DOHH2 (cell line): Measurements from ENCODE around the gene SCD5.

Experiments used
- H3F3A ChIP-seq: fragments of 200-600 bp; sonication (generic), shearing (Covaris generic); 2 replicates; pipeline ENCODE4 v1.6.0; 2016; ENCODE audit warnings: antibody characterized with exemption, mild to moderate bottlenecking; ENCODE audit not compliant: control insufficient read depth, insufficient read depth
- H3K27ac ChIP-seq: fragments of 200-600 bp; sonication (generic); 2 replicates; pipeline ENCODE4 v1.5.1; 2014; ENCODE audit warnings: low read depth, mild to moderate bottlenecking, low read length, moderate library complexity
- H3K27me3 ChIP-seq: fragments of 200-600 bp; sonication (generic); 2 replicates; pipeline ENCODE4 v1.6.1; 2014; ENCODE audit warnings: mild to moderate bottlenecking, low read length, mixed read lengths; ENCODE audit not compliant: control insufficient read depth
- H3K36me3 ChIP-seq: fragments of 200-600 bp; sonication (generic); 2 replicates; pipeline ENCODE4 v1.6.1; 2014; ENCODE audit warnings: mild to moderate bottlenecking, low read length, moderate library complexity, mixed read lengths; ENCODE audit not compliant: control insufficient read depth
- H3K4me1 ChIP-seq: fragments of 200-600 bp; sonication (generic); 2 replicates; pipeline ENCODE4 v1.6.1; 2014; ENCODE audit warnings: mild to moderate bottlenecking, low read length, mixed read lengths; ENCODE audit not compliant: control insufficient read depth
- H3K4me2 ChIP-seq: fragments of 200-600 bp; sonication (generic); 2 replicates; pipeline ENCODE4 v1.6.0; 2014; ENCODE audit warnings: mild to moderate bottlenecking, low read length, moderate library complexity
- H3K4me3 ChIP-seq: fragments of 200-600 bp; sonication (generic); 2 replicates; pipeline ENCODE4 v1.5.1; 2014; ENCODE audit warnings: mild to moderate bottlenecking, low read length, mixed read lengths
- H3K79me2 ChIP-seq: fragments of 200-600 bp; sonication (generic); 2 replicates; pipeline ENCODE4 v1.6.1; 2014; ENCODE audit warnings: mild to moderate bottlenecking, low read length, mixed read lengths; ENCODE audit not compliant: control insufficient read depth
- H3K9me2 ChIP-seq: fragments of 200-600 bp; sonication (generic); replicated peaks from 2 replicates; pipeline ENCODE4 v1.6.1; 2014; ENCODE audit warnings: mild to moderate bottlenecking, low read length, mixed read lengths; ENCODE audit not compliant: control insufficient read depth
- H3K9me3 ChIP-seq: fragments of 200-600 bp; sonication (generic); 2 replicates; pipeline ENCODE4 v1.6.1; 2014; ENCODE audit warnings: antibody characterized with exemption, low read length, mixed read lengths; ENCODE audit not compliant: control insufficient read depth, insufficient read depth
- H4K20me1 ChIP-seq: fragments of 200-600 bp; sonication (generic); 2 replicates; pipeline ENCODE4 v1.6.0; 2014; ENCODE audit warnings: low read depth, mild to moderate bottlenecking, antibody characterized with exemption, low read length, moderate library complexity; ENCODE audit not compliant: control insufficient read depth, insufficient read depth
- CTCF ChIP-seq: fragments of 200-600 bp; sonication (generic); IDR thresholded peaks from one replicate; pipeline ENCODE4 v1.5.1; 2014; ENCODE audit warnings: antibody characterized with exemption, mild to moderate bottlenecking, low read depth, low read length; ENCODE audit not compliant: poor library complexity, severe bottlenecking
- EZH2phosphoT487 ChIP-seq: fragments of 200-600 bp; sonication (generic); IDR thresholded peaks from 2 replicates; pipeline ENCODE4 v1.6.1; 2017; ENCODE audit warnings: borderline replicate concordance, mild to moderate bottlenecking, antibody characterized with exemption, low read length, moderate library complexity, mixed read lengths

Gene SCD5

DNA sequence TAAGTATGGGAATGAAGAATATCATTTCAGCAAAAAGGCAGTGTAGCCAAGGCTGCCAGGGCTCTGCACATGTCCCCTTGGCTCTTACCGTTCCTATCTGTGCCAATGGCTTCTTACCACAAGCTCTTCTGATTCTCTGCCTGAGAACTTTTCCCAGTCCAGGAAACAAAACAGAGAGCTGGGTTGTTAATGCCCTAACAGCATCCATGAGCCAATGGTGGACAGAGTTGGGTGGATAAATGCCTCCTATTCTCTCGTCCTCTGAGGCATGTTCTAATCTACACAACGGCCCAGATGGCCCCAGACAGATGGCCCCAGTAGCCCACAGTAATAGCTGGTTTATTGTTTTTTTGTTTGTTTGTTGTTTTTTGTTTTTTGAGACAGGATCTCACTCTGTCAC, 28.0 kb downstream of the SCD5 start:
- no peak overlapping the region for H3K4me2 ChIP-seq
- no peak overlapping the region for H3K27ac ChIP-seq
- no peak for TF ChIP-seq CTCF
- no peak for TF ChIP-seq EZH2phosphoT487
- H3F3A ChIP-seq = no peaks in the 10 kb centered on the region
- H3K9me2 ChIP-seq = no peaks in the 10 kb centered on the region
- H3K4me1 ChIP-seq = no peaks in the 10 kb centered on the region
- no peak overlapping the region for H3K4me3 ChIP-seq
- H3K79me2 ChIP-seq = peaks cover 6% of the 10 kb centered on the region; the same call in 1 of the 2 replicates
- H3K27me3 ChIP-seq = no peaks in the 10 kb centered on the region
- H3K36me3 ChIP-seq = no peaks in the 10 kb centered on the region
- H4K20me1 ChIP-seq = no peaks in the 10 kb centered on the region
- peaks cover 15% of the 10 kb centered on the region; the same call in 1 of the 2 replicates for H3K9me3 ChIP-seq

- no peaks in the 10 kb centered on the region for H3F3A ChIP-seq
- TF ChIP-seq EZH2phosphoT487 = no peak
- no peak for TF ChIP-seq CTCF
These were observed 33.5 kb downstream of the SCD5 start for GRCh38 chr4:82765134-82765533.

DNA sequence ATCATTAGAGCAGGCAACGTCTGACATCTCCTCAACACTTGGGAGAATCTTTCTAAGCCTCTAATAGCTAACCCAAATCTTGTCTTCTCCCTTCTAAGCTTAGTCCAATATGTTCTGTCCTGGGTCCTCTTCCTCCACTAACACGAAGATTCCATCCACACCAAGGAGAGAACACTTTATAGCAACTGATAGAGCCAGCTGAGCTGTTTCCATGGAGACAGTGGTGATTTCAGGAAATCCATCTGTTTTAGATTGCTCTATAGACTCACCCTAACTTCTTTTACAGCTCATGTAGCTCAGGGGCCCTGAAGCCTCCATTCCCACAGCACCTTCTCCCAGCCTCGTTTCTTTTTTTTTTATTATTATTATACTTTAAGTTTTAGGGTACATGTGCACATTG, 37.4 kb downstream of the SCD5 start:
- TF ChIP-seq CTCF (no peak), EZH2phosphoT487 (no peak)
- Histone ChIP-seq H3K9me3 (peaks cover 11% of the 10 kb centered on the region; the same call in 1 of the 2 replicates), H3K4me1 (peaks cover 18% of the 10 kb centered on the region), H3K4me3 (no peak overlapping the region), H4K20me1 (peaks cover 4% of the 10 kb centered on the region; the same call in 1 of the 2 replicates), H3K9me2 (no peaks in the 10 kb centered on the region), H3F3A (no peaks in the 10 kb centered on the region), H3K79me2 (peaks cover 3% of the 10 kb centered on the region), H3K27ac (no peak overlapping the region), H3K36me3 (no peaks in the 10 kb centered on the region), H3K27me3 (no peaks in the 10 kb centered on the region), H3K4me2 (no peak overlapping the region)

More at GRCh38 chr4:82765134-82765533, 33.5 kb downstream of the SCD5 start:
- no peaks in the 10 kb centered on the region for H3K79me2 ChIP-seq
- H3K4me3 ChIP-seq = no peak overlapping the region
- H3K27me3 ChIP-seq = no peaks in the 10 kb centered on the region
- peaks cover 12% of the 10 kb centered on the region for H3K4me1 ChIP-seq
- no peak overlapping the region for H3K27ac ChIP-seq
- no peak overlapping the region for H3K4me2 ChIP-seq
- peaks cover 16% of the 10 kb centered on the region; the same call in 1 of the 2 replicates for H3K9me3 ChIP-seq
- no peaks in the 10 kb centered on the region for H4K20me1 ChIP-seq
- H3K9me2 ChIP-seq = no peaks in the 10 kb centered on the region
- no peaks in the 10 kb centered on the region for H3K36me3 ChIP-seq
